HG02973 (cell line): ENCODE results near the gene BEND2.

Experiments used
- ATAC-seq: cut with Tn5 transposase; IDR thresholded peaks from one replicate; pipeline ENCODE4 v1.9.1; 2021; ENCODE audit warnings: moderate library complexity; ENCODE audit not compliant: unreplicated experiment

The BEND2 gene

DNA sequence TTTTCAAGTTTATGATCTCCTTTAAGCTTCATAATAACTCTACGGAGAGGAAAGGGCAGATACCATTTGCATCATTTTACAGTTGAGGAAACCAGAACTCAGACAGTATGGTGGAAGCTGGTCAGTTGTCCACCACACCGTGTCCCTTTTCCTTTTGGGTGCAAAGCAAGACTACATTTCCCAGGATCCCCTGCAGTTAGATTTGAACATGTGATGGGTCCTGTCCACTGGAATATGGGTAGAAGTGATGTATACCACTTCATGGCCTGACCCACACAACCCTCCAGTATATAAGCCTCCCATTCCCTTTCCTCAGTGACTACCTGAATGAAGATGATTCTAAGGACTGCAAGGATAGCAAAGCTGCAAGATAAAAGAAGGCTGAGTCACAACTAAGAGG lies 74.7 kb downstream of the BEND2 start:
- ATAC-seq: no peak

GRCh38 chrX:18136816-18137215 lies 83.9 kb downstream of the BEND2 start:
- no peak for ATAC-seq

DNA sequence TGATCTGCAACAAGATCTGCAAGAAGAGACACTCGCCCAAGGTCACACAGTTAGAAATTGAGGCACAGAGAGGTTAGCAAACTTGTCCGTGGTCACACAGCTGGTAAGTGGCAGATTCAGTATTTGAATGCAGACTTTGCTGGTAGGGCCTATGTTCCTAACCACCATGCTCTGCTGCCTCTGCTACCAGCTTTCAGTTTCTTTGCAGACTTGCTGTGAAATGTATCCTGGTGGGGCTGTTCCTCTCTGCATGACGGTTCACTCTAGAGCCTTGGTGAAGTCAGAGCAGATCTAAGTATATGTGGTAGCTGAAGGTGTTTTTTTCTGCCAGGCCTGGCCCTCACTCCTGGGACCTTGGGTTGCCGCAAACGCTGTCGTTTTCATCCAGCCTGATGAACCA lies 87.1 kb downstream of the BEND2 start:
- ATAC-seq: no peak

DNA sequence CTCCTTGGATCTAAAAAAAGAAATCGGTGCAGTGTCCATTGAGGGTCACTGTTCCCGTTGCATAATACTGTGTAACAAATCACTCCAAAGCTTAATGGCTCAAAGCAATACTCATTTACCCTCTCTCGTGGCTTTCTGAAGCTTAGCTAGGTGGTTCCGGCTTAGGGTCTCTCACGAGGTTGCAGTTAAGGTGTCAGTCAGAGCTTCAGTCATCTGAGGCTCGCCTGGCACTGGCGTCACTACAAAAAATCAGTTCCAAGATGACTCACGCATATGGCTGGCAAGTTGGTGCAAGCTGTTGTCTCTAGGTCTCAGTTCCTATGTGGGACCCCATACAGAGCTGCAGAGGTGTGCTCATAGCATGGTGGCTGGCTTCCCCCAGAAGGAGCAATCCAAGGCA lies 91.0 kb downstream of the BEND2 start:
- no peak for ATAC-seq

DNA sequence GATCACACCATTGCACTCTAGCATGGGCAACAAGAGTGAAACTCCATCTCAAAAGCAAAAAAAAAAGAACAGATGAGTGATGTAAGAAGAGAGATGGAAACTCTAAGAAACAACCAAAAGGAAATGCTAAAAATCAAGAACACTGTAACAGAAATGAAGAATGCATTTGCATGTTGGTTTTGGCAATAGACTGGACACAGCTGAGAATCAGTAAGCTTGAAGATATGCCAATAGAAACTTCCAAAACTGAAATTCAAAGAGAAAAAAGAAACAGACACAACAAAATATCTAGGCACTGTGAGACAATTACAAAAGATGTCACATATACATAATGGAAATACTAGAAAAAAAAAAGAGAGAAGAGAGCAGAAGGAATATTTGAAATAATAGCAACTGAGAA lies 93.7 kb downstream of the BEND2 start:
- no peak for ATAC-seq

DNA sequence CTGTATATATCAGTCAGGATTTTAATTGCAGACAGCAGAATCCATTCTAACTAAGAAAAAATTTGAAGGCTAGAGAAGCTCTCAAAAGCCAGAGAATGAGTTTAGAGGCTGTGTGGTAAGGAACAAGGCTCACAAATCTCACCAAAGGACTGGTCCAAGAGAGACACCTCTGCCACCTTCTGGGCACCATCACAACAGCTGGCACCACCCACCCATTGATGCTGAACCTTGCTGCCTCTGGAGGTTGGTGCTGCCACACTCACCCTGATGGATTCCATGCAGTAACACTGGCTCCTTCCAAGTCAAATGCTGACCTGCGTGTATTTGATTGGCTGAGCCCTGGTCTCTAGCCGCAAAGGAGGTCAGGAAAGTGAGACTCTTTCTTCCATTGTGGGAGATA lies 100.8 kb downstream of the BEND2 start:
- ATAC-seq: no peak
